Astrocyte (in vitro differentiated cells and primary cell): ENCODE measurements around the gene CFAP68. TPM values are rescaled to one million over a fixed set of nuclear protein-coding genes. Genes with fewer than 3 reads are reported as not detected.

Source experiments
- DNase-seq: peaks from one replicate; pipeline ENCODE4 v3.0.0-alpha.2; 2010; ENCODE audit warnings: low read depth
- FAIRE-seq: peaks from 2 replicates; lab custom pipeline; 2011; peaks lifted over from hg19 to GRCh38; lab: Jason Lieb, UNC
- H2AFZ ChIP-seq: 2 replicates; pipeline ENCODE4 v1.6.0; 2012; ENCODE audit warnings: low read depth, low read length, inconsistent platforms
- H3K27ac ChIP-seq: 2 replicates; pipeline ENCODE4 v1.5.1; 2011; ENCODE audit warnings: low read depth, low read length, inconsistent platforms
- H3K27me3 ChIP-seq: 2 replicates; pipeline ENCODE4 v1.6.0; 2011; ENCODE audit warnings: low read length, inconsistent platforms; ENCODE audit not compliant: insufficient read depth
- H3K36me3 ChIP-seq: 2 replicates; pipeline ENCODE4 v1.5.1; 2011; ENCODE audit warnings: low read length, inconsistent platforms; ENCODE audit not compliant: insufficient read depth
- H3K4me1 ChIP-seq: 2 replicates; pipeline ENCODE4 v1.5.1; 2011; ENCODE audit warnings: low read length, inconsistent platforms; ENCODE audit not compliant: insufficient read depth
- H3K4me2 ChIP-seq: 2 replicates; pipeline ENCODE4 v1.6.0; 2012; ENCODE audit warnings: low read length, inconsistent platforms
- H3K4me3 ChIP-seq: 2 replicates; pipeline ENCODE4 v1.5.1; 2011; ENCODE audit warnings: low read depth, mild to moderate bottlenecking, low read length, inconsistent platforms; ENCODE audit not compliant: insufficient read depth
- H3K79me2 ChIP-seq: 2 replicates; pipeline ENCODE4 v1.6.0; 2012; ENCODE audit warnings: mild to moderate bottlenecking, low read length, inconsistent platforms; ENCODE audit not compliant: insufficient read depth
- H3K9ac ChIP-seq: 2 replicates; pipeline ENCODE4 v1.6.0; 2012; ENCODE audit warnings: mild to moderate bottlenecking, low read length, inconsistent platforms
- H3K9me3 ChIP-seq: 2 replicates; pipeline ENCODE4 v1.5.1; 2012; ENCODE audit warnings: low read depth, mild to moderate bottlenecking, low read length, inconsistent platforms; ENCODE audit not compliant: insufficient read depth
- H4K20me1 ChIP-seq: 2 replicates; pipeline ENCODE4 v1.6.0; 2012; ENCODE audit warnings: low read length, inconsistent platforms; ENCODE audit not compliant: insufficient read depth
- H3K27ac Mint-ChIP-seq: one replicate; pipeline ENCODE4 v1.8.0; 2021; ENCODE audit warnings: mild to moderate bottlenecking, mixed read lengths; ENCODE audit not compliant: unreplicated experiment
- H3K27me3 Mint-ChIP-seq: one replicate; pipeline ENCODE4 v1.8.0; 2021; ENCODE audit warnings: low read depth, mixed read lengths; ENCODE audit not compliant: unreplicated experiment
- H3K36me3 Mint-ChIP-seq: one replicate; pipeline ENCODE4 v1.8.0; 2021; ENCODE audit warnings: low read depth, mixed read lengths; ENCODE audit not compliant: unreplicated experiment
- H3K4me1 Mint-ChIP-seq: one replicate; pipeline ENCODE4 v1.8.0; 2021; ENCODE audit warnings: low read depth, mixed read lengths; ENCODE audit not compliant: unreplicated experiment
- H3K4me3 Mint-ChIP-seq: one replicate; pipeline ENCODE4 v1.8.0; 2021; ENCODE audit warnings: mild to moderate bottlenecking, moderate library complexity, mixed read lengths; ENCODE audit not compliant: unreplicated experiment
- H3K9me3 Mint-ChIP-seq: one replicate; pipeline ENCODE4 v1.8.0; 2021; ENCODE audit warnings: mild to moderate bottlenecking, mixed read lengths; ENCODE audit not compliant: unreplicated experiment
- CTCF ChIP-seq: IDR thresholded peaks from 2 replicates; pipeline ENCODE4 v1.5.1; 2011; ENCODE audit warnings: low read depth, mild to moderate bottlenecking, inconsistent platforms, low read length, moderate library complexity; ENCODE audit not compliant: insufficient read depth
- EZH2 ChIP-seq: IDR thresholded peaks from 2 replicates; pipeline ENCODE4 v1.6.1; 2012; ENCODE audit warnings: mild to moderate bottlenecking, low read length, inconsistent platforms; ENCODE audit not compliant: insufficient read depth
- total RNA-seq: library from RNA; stranded (reverse); gene quantifications from 2 replicates; pipeline ENCODE4 v1.2.1, GENCODE V29; 2021

The CFAP68 gene
- total RNA-seq, 1 donor from 2014 or later, result 18.8 TPM

- Mint-ChIP-seq H3K27ac (no peak overlapping the region), H3K36me3 (peaks cover 8% of the 10 kb centered on the region), H3K4me1 (peaks cover 13% of the 10 kb centered on the region), H3K9me3 (no peaks in the 10 kb centered on the region), H3K4me3 (no peak overlapping the region), H3K27me3 (no peaks in the 10 kb centered on the region)
- no peak for DNase-seq
- H3K4me2 ChIP-seq, result no peak overlapping the region
- no peak overlapping the region for H3K27ac ChIP-seq
- H3K4me3 ChIP-seq, result no peak overlapping the region
- no peaks in the 10 kb centered on the region for H3K27me3 ChIP-seq
- TF ChIP-seq EZH2 (no peak), CTCF (peak; percentile 39)
- no peaks in the 10 kb centered on the region for H4K20me1 ChIP-seq
- H3K9me3 ChIP-seq, result no peaks in the 10 kb centered on the region
- no peaks in the 10 kb centered on the region for H3K79me2 ChIP-seq
- H2AFZ ChIP-seq, result no peak overlapping the region
- H3K4me1 ChIP-seq, result peaks cover 7% of the 10 kb centered on the region
- H3K36me3 ChIP-seq, result peaks cover 14% of the 10 kb centered on the region
- FAIRE-seq, result no peak
- H3K9ac ChIP-seq, result no peak overlapping the region
Observed at GRCh38 chr11:111851636-111852035, 27.7 kb upstream of the CFAP68 start.

- Histone ChIP-seq H2AFZ (no peak overlapping the region), H3K4me2 (no peak overlapping the region), H4K20me1 (no peaks in the 10 kb centered on the region), H3K4me1 (peaks cover 3% of the 10 kb centered on the region), H3K27me3 (no peaks in the 10 kb centered on the region), H3K27ac (no peak overlapping the region), H3K36me3 (peaks cover 14% of the 10 kb centered on the region), H3K9me3 (no peaks in the 10 kb centered on the region), H3K4me3 (no peak overlapping the region), H3K9ac (no peak overlapping the region), H3K79me2 (no peaks in the 10 kb centered on the region)
- Mint-ChIP-seq H3K36me3 (peaks cover 8% of the 10 kb centered on the region), H3K4me1 (peaks cover 9% of the 10 kb centered on the region), H3K9me3 (no peaks in the 10 kb centered on the region), H3K27me3 (no peaks in the 10 kb centered on the region), H3K4me3 (no peak overlapping the region), H3K27ac (no peak overlapping the region)
- no peak for FAIRE-seq
- TF ChIP-seq CTCF (no peak), EZH2 (no peak)
- DNase-seq, result no peak
Observed at GRCh38 chr11:111852103-111852502, 27.2 kb upstream of the CFAP68 start.

- H3K4me3 ChIP-seq, result no peak overlapping the region
- H3K4me1 ChIP-seq, result no peaks in the 10 kb centered on the region
- no peaks in the 10 kb centered on the region for H3K36me3 Mint-ChIP-seq
- peaks cover 26% of the 10 kb centered on the region for H3K36me3 ChIP-seq
- TF ChIP-seq EZH2, result no peak
- no peak for TF ChIP-seq CTCF
- no peak overlapping the region for H3K27ac ChIP-seq
- no peaks in the 10 kb centered on the region for H3K9me3 Mint-ChIP-seq
- H3K79me2 ChIP-seq, result no peaks in the 10 kb centered on the region
- no peak for FAIRE-seq
- DNase-seq, result no peak
- no peak overlapping the region for H3K4me3 Mint-ChIP-seq
- no peak overlapping the region for H2AFZ ChIP-seq
- H3K9me3 ChIP-seq, result no peaks in the 10 kb centered on the region
- no peaks in the 10 kb centered on the region for H3K4me1 Mint-ChIP-seq
- H3K4me2 ChIP-seq, result no peak overlapping the region
- no peaks in the 10 kb centered on the region for H3K27me3 ChIP-seq
- H4K20me1 ChIP-seq, result no peaks in the 10 kb centered on the region
- H3K27me3 Mint-ChIP-seq, result no peaks in the 10 kb centered on the region
- no peak overlapping the region for H3K27ac Mint-ChIP-seq
- H3K9ac ChIP-seq, result no peak overlapping the region
Observed at GRCh38 chr11:111855506-111855905, 23.8 kb upstream of the CFAP68 start.
